Raji (cell line): ENCODE measurements around the gene L3MBTL4.

Experiments used
- POLR2A ChIP-seq: IDR thresholded peaks from 2 replicates; pipeline ENCODE4 v1.6.1; 2011; ENCODE audit warnings: low read depth, low read length, control low read depth; ENCODE audit not compliant: insufficient read depth

L3MBTL4 gene

GRCh38 chr18:5912566-5912965 lies 502.1 kb downstream of the L3MBTL4 start:
- no peak for TF ChIP-seq POLR2A

- no peak for TF ChIP-seq POLR2A
These were observed 505.6 kb downstream of the L3MBTL4 start for GRCh38 chr18:5909125-5909524.
